AG09309 (cell line): ENCODE measurements around the gene FBXO17.

ENCODE experiments used
- DNase-seq: peaks from one replicate; pipeline ENCODE4 v3.0.0-alpha.2; 2010; ENCODE audit warnings: low read depth
- H3K4me3 ChIP-seq: 2 replicates; pipeline ENCODE4 v1.5.1; 2011; ENCODE audit warnings: mild to moderate bottlenecking, low read depth, low read length, moderate library complexity; ENCODE audit not compliant: control insufficient read depth
- CTCF ChIP-seq: IDR thresholded peaks from 2 replicates; pipeline ENCODE4 v1.5.1; 2011; ENCODE audit warnings: mild to moderate bottlenecking, low read depth, low read length, inconsistent platforms; ENCODE audit not compliant: insufficient read depth, control insufficient read depth; ENCODE audit errors: missing control alignments

Gene FBXO17

DNA sequence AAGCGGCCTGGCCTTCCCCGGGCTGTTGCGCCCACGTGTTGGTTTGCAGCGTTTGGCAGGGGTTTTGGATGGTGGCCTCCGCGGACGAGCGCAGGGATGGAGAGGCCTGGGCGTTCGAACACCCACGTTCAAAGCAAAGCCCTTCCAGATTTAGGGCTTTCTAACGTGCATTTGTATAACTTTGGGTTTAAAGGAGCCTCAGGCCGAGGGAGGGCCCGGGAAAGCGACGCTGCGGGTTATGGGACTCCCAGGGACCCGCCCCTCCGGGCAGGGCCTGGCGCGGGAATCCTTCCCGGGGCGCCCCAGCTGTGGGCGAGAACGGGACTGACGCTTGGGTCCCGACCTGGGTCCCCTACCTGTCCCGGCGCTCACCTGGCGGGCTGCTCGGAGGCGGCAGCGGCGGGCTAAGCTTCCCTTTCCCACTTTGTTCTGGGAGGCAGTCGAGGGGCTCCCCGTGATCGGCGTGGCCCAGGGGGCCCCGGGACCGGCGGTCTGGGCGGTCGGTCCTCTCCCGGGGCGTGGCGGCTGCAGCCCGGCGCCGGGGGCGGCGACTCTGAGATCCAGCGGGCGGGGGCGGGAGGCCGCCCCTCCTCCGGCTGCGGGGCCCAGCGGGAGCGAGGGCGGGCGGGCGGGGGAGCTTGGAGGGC, at the start of gene FBXO17:
Gene FBXO17 (minus strand): TSS at position 529 of the 647 bp plus-strand sequence. CDS start 25,423 bp downstream, outside the sequence.
- peak within 1 kb of the TSS; percentile 68 for H3K4me3 ChIP-seq
- DNase-seq, result no peak
- no peak for TF ChIP-seq CTCF

DNA sequence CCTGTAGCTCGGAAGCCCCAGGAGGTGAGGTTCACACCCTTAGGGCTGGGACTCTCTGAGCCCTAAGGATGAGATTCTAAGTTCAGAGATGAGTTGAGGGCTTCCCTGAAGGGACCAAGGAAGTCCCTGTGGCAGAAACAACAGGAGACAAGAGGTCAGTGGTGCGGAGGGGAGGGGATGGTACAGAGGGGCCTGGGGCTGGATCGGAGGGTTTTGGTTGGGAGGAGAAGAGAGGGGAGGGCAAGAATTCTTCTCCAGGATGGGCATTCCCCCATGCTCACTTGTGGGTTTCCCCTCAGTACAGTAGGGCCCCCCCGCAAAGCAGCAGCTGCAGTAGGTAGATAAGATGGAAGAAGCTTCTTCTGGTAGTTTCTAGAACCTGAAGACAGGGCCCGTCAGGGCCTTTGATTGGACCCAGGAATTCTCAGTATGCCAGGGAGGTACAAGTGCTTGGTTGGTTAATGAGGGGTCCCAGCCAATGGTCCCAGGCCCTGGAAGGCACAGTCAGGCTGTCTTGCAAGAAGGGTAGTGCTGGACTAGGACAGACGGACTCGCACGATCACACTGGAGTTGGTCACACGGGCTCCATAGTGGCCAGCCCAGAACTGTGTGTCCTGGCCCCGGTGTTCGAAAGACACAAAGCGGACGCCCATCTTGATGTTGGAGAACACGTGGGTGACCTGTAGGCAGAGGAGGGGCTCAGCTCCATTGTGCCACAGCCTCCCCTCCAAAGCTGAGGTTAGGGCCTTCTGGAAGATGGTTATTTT, 49.5 kb upstream of the FBXO17 start:
- DNase-seq, result no peak
- no peak overlapping the region for H3K4me3 ChIP-seq
- TF ChIP-seq CTCF, result no peak

- no peak for TF ChIP-seq CTCF
- no peak for DNase-seq
- no peak overlapping the region for H3K4me3 ChIP-seq
These were observed 45.5 kb upstream of the FBXO17 start for GRCh38 chr19:39021063-39021462.

- no peak overlapping the region for H3K4me3 ChIP-seq
- DNase-seq, result no peak
- no peak for TF ChIP-seq CTCF
These were observed 42.1 kb upstream of the FBXO17 start for GRCh38 chr19:39017646-39018045.

DNA sequence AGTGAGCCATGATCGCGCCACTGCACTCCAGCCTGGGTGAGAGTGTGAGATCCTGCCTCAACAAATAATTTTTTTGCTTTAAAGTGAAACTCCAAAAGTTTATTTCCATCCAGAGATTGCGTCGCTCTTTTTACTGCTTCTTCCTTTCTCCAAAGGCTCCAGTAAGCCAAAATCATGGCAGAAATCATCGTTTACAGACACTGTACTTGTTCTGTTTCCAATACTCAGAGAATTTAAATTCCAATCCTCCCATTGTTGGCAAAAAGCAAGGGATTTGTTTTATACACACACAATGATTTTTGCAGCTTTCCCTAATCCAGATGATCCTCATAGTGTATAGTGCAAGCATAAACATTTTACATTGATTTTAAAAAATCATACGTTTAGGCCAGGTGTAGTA, 41.5 kb upstream of the FBXO17 start:
- DNase-seq, result no peak
- TF ChIP-seq CTCF, result no peak
- H3K4me3 ChIP-seq, result no peak overlapping the region

DNA sequence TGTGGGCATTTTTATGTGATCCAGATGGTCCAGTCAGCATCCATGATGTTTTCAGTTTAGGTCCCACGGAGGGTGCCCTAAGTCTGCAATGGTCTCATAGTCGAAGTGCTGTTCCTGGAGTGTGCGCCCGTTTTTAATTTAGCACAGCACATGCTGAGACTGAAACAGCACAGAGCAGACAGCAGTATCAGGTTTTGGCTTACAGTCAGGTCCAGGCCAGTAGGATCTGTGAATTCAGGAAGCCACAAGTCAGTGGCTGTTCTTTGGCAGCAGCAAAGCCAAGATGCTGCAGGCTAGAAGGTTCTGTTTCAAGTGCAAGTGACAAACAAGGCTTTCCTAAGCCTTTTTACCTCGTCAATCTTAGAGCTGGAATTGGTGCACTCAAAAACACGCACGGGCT, 38.5 kb upstream of the FBXO17 start:
- TF ChIP-seq CTCF, result no peak
- DNase-seq, result no peak
- H3K4me3 ChIP-seq, result no peak overlapping the region
